ENCODE data around the gene ADD2. TPM values are rescaled to one million over a fixed set of nuclear protein-coding genes. Genes with fewer than 3 reads are reported as not detected.

Gene ADD2
- total RNA-seq, 1 donor from 2014 or later = 4.8 TPM

- Histone ChIP-seq H3K36me3 (ENCODE audit: insufficient read depth, low read length) (no peaks in the 10 kb centered on the region), H3K9me3 (ENCODE audit: insufficient read depth, low read depth, low read length) (no peaks in the 10 kb centered on the region), H3K27me3 (ENCODE audit: insufficient read depth, low read length) (peaks cover 34% of the 10 kb centered on the region), H2AFZ (ENCODE audit: low read depth, low read length) (no peak overlapping the region), H3K4me2 (ENCODE audit: low read length) (no peak overlapping the region), H3K4me1 (ENCODE audit: insufficient read depth, low read length) (no peaks in the 10 kb centered on the region), H3K4me3 (ENCODE audit: insufficient read depth, low read depth, low read length) (no peak overlapping the region), H3K79me2 (ENCODE audit: insufficient read depth, low read length) (no peaks in the 10 kb centered on the region), H3K9ac (ENCODE audit: low read length) (no peak overlapping the region), H3K27ac (ENCODE audit: low read depth, low read length) (no peak overlapping the region), H4K20me1 (ENCODE audit: insufficient read depth, low read length) (no peaks in the 10 kb centered on the region)
- Mint-ChIP-seq H3K27me3 (ENCODE audit: low read depth, unreplicated experiment) (peaks cover 19% of the 10 kb centered on the region), H3K36me3 (ENCODE audit: low read depth, unreplicated experiment) (no peaks in the 10 kb centered on the region), H3K4me3 (ENCODE audit: unreplicated experiment) (no peak overlapping the region), H3K27ac (ENCODE audit: unreplicated experiment) (no peak overlapping the region), H3K4me1 (ENCODE audit: low read depth, unreplicated experiment) (no peaks in the 10 kb centered on the region), H3K9me3 (ENCODE audit: unreplicated experiment) (peaks cover 2% of the 10 kb centered on the region)
- DNase-seq (ENCODE audit: low read depth) (no peak), FAIRE-seq (no peak)
- TF ChIP-seq, protein P1, sequence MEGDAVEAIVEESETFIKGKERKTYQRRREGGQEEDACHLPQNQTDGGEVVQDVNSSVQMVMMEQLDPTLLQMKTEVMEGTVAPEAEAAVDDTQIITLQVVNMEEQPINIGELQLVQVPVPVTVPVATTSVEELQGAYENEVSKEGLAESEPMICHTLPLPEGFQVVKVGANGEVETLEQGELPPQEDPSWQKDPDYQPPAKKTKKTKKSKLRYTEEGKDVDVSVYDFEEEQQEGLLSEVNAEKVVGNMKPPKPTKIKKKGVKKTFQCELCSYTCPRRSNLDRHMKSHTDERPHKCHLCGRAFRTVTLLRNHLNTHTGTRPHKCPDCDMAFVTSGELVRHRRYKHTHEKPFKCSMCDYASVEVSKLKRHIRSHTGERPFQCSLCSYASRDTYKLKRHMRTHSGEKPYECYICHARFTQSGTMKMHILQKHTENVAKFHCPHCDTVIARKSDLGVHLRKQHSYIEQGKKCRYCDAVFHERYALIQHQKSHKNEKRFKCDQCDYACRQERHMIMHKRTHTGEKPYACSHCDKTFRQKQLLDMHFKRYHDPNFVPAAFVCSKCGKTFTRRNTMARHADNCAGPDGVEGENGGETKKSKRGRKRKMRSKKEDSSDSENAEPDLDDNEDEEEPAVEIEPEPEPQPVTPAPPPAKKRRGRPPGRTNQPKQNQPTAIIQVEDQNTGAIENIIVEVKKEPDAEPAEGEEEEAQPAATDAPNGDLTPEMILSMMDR (IDR thresholded peaks at IDR 0.05; ENCODE audit: insufficient read depth, low read depth, low read length) = no peak
- no peak for TF ChIP-seq EZH2 (IDR thresholded peaks at IDR 0.05; ENCODE audit: insufficient read depth, low read length)
These were observed 121.6 kb downstream of the ADD2 start for GRCh38 chr2:70646420-70646818.

GRCh38 chr2:70645733-70646419 is 122.1 kb downstream of the ADD2 start:
- no peak overlapping the region for H3K4me3 Mint-ChIP-seq (ENCODE audit: unreplicated experiment)
- TF ChIP-seq, protein P1 (IDR thresholded peaks at IDR 0.05; ENCODE audit: insufficient read depth, low read depth, low read length) = peak; percentile 23
- TF ChIP-seq EZH2 (IDR thresholded peaks at IDR 0.05; ENCODE audit: insufficient read depth, low read length) = no peak
- Histone ChIP-seq H3K27ac (ENCODE audit: low read depth, low read length) (no peak overlapping the region), H3K36me3 (ENCODE audit: insufficient read depth, low read length) (no peaks in the 10 kb centered on the region), H2AFZ (ENCODE audit: low read depth, low read length) (no peak overlapping the region), H3K27me3 (ENCODE audit: insufficient read depth, low read length) (peaks cover 34% of the 10 kb centered on the region), H3K4me1 (ENCODE audit: insufficient read depth, low read length) (no peaks in the 10 kb centered on the region), H3K4me2 (ENCODE audit: low read length) (no peak overlapping the region), H3K9ac (ENCODE audit: low read length) (no peak overlapping the region), H3K79me2 (ENCODE audit: insufficient read depth, low read length) (no peaks in the 10 kb centered on the region), H4K20me1 (ENCODE audit: insufficient read depth, low read length) (no peaks in the 10 kb centered on the region), H3K9me3 (ENCODE audit: insufficient read depth, low read depth, low read length) (no peaks in the 10 kb centered on the region), H3K4me3 (ENCODE audit: insufficient read depth, low read depth, low read length) (no peak overlapping the region)
- no peak for FAIRE-seq
- no peaks in the 10 kb centered on the region for H3K36me3 Mint-ChIP-seq (ENCODE audit: low read depth, unreplicated experiment)
- H3K27ac Mint-ChIP-seq (ENCODE audit: unreplicated experiment) = no peak overlapping the region
- H3K9me3 Mint-ChIP-seq (ENCODE audit: unreplicated experiment) = no peaks in the 10 kb centered on the region
- H3K27me3 Mint-ChIP-seq (ENCODE audit: low read depth, unreplicated experiment) = peaks cover 21% of the 10 kb centered on the region
- H3K4me1 Mint-ChIP-seq (ENCODE audit: low read depth, unreplicated experiment) = peaks cover 5% of the 10 kb centered on the region
- DNase-seq (ENCODE audit: low read depth) = no peak

DNA sequence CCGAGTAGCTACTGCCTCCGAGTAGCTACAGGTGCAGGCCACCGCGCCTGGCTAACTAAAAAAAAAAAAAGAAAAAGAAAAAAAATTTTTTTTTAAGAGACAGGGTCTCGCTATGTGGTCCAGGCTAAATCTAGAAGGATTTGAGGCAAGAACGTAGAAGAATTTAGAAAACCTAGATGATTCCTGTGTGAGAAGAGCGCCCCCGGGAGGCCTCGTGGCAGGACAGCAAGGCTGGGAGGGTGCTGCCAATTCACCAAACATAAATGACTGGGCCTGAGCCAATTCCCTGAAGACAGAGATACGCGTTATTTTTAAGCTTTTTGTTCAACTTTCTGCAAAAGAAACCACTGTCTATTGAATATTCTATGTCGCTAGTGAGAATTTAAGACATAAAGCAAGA is 124.3 kb downstream of the ADD2 start:
- Mint-ChIP-seq H3K4me3 (ENCODE audit: unreplicated experiment) (no peak overlapping the region), H3K27ac (ENCODE audit: unreplicated experiment) (no peak overlapping the region), H3K4me1 (ENCODE audit: low read depth, unreplicated experiment) (peaks cover 5% of the 10 kb centered on the region), H3K36me3 (ENCODE audit: low read depth, unreplicated experiment) (no peaks in the 10 kb centered on the region), H3K27me3 (ENCODE audit: low read depth, unreplicated experiment) (peaks cover 18% of the 10 kb centered on the region), H3K9me3 (ENCODE audit: unreplicated experiment) (no peaks in the 10 kb centered on the region)
- H2AFZ ChIP-seq (ENCODE audit: low read depth, low read length) = no peak overlapping the region
- H3K79me2 ChIP-seq (ENCODE audit: insufficient read depth, low read length) = no peaks in the 10 kb centered on the region
- H3K36me3 ChIP-seq (ENCODE audit: insufficient read depth, low read length) = no peaks in the 10 kb centered on the region
- no peak for DNase-seq (ENCODE audit: low read depth)
- no peak for FAIRE-seq
- H3K4me2 ChIP-seq (ENCODE audit: low read length) = no peak overlapping the region
- no peaks in the 10 kb centered on the region for H3K9me3 ChIP-seq (ENCODE audit: insufficient read depth, low read depth, low read length)
- peaks cover 43% of the 10 kb centered on the region for H3K27me3 ChIP-seq (ENCODE audit: insufficient read depth, low read length)
- no peak overlapping the region for H3K4me3 ChIP-seq (ENCODE audit: insufficient read depth, low read depth, low read length)
- H3K9ac ChIP-seq (ENCODE audit: low read length) = no peak overlapping the region
- no peak overlapping the region for H3K27ac ChIP-seq (ENCODE audit: low read depth, low read length)
- H3K4me1 ChIP-seq (ENCODE audit: insufficient read depth, low read length) = no peaks in the 10 kb centered on the region
- no peaks in the 10 kb centered on the region for H4K20me1 ChIP-seq (ENCODE audit: insufficient read depth, low read length)
- no peak for TF ChIP-seq EZH2 (IDR thresholded peaks at IDR 0.05; ENCODE audit: insufficient read depth, low read length)
- TF ChIP-seq, protein P1 (IDR thresholded peaks at IDR 0.05; ENCODE audit: insufficient read depth, low read depth, low read length) = peak; percentile 21
